Left kidney (tissue), 8 donors: ENCODE results near the gene ARHGEF10L. TPM values are rescaled to one million over a fixed set of nuclear protein-coding genes. Genes with fewer than 3 reads are reported as not detected.
"Not testable (repeated sequence)": the region's sequence is repeated elsewhere in the genome, so short reads cannot be mapped to it uniquely, and the experiment has no call there.

Experiments
- DNase-seq: peaks from one replicate; pipeline ENCODE4 v3.0.0-alpha.2; 2013
- long read RNA-seq, 8 donors: transcript quantifications; one replicate each; lab custom pipeline, GENCODE V29; 2026
- polyA plus RNA-seq: library from polyadenylated mRNA; unstranded; fragments of 120-200 nt; gene quantifications from one replicate; pipeline ENCODE4 v1.2.1, GENCODE V29; 2013; ENCODE audit not compliant: insufficient read length

Gene ARHGEF10L, protein sequence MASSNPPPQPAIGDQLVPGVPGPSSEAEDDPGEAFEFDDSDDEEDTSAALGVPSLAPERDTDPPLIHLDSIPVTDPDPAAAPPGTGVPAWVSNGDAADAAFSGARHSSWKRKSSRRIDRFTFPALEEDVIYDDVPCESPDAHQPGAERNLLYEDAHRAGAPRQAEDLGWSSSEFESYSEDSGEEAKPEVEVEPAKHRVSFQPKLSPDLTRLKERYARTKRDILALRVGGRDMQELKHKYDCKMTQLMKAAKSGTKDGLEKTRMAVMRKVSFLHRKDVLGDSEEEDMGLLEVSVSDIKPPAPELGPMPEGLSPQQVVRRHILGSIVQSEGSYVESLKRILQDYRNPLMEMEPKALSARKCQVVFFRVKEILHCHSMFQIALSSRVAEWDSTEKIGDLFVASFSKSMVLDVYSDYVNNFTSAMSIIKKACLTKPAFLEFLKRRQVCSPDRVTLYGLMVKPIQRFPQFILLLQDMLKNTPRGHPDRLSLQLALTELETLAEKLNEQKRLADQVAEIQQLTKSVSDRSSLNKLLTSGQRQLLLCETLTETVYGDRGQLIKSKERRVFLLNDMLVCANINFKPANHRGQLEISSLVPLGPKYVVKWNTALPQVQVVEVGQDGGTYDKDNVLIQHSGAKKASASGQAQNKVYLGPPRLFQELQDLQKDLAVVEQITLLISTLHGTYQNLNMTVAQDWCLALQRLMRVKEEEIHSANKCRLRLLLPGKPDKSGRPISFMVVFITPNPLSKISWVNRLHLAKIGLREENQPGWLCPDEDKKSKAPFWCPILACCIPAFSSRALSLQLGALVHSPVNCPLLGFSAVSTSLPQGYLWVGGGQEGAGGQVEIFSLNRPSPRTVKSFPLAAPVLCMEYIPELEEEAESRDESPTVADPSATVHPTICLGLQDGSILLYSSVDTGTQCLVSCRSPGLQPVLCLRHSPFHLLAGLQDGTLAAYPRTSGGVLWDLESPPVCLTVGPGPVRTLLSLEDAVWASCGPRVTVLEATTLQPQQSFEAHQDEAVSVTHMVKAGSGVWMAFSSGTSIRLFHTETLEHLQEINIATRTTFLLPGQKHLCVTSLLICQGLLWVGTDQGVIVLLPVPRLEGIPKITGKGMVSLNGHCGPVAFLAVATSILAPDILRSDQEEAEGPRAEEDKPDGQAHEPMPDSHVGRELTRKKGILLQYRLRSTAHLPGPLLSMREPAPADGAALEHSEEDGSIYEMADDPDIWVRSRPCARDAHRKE (N-terminal part only)
- polyA plus RNA-seq = 39.2 TPM
- long read RNA-seq, donor 1 = 0 reads
- long read RNA-seq, donor 2, full-length matches to known transcripts = 2 of 24 reads
- long read RNA-seq, donor 2, partial matches to known transcripts = 22 of 24 reads
- long read RNA-seq, donor 2, other reads (novel, unspliced or antisense) = 0 of 24 reads
- long read RNA-seq, donor 3 = 0 reads
- long read RNA-seq, donor 4 = 0 reads
- long read RNA-seq, donor 5, partial matches to known transcripts = 0 of 2 reads
- long read RNA-seq, donor 5, other reads (novel, unspliced or antisense) = 0 of 2 reads
- long read RNA-seq, donor 6 = 0 reads
- long read RNA-seq, donor 7, partial matches to known transcripts = 16 of 18 reads
- long read RNA-seq, donor 7, other reads (novel, unspliced or antisense) = 0 of 18 reads
- long read RNA-seq, donor 8, partial matches to known transcripts = 0 of 2 reads
- long read RNA-seq, donor 8, other reads (novel, unspliced or antisense) = 0 of 2 reads

GRCh38 chr1:17539477-17540254 is at the start of gene ARHGEF10L:
ARHGEF10L (plus strand) TSS chr1:17539698; CDS start chr1:17580596, 40,898 bp downstream.
- no peak for DNase-seq

GRCh38 chr1:17489768-17490417 is 49.6 kb upstream of the ARHGEF10L start:
- DNase-seq = not testable (repeated sequence)

- not testable (repeated sequence) for DNase-seq
These were observed 48.8 kb upstream of the ARHGEF10L start for GRCh38 chr1:17490667-17491066.

DNA sequence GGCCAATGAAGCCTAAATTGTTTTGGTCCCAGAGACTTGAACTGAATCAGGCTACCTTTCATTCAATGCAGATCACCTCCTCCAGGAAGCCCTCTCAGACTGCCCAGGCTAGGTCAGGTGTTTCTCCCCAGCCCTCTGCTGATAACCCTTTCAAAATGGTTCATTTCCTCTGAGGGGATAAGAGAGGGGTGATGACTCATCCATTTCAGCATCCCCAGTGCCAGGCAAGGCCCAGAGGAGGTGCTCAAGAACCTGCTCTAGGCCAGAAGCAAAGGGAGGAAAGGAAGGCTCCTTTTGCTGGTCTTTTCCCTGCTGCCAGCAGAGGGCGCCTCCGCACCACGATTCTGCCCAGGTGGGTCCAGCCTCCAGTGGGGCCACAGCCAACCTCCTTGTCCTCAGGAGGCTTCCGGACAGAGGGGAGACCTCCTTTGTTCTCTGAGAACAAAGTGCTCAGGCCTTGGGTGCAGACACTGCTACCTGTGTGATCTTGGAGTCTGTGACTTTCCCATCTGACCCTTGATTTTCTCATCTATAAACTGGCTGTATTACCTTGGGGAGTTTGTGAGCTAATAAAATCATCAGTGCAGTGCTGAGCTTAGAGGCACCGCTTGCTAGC is 45.3 kb upstream of the ARHGEF10L start:
- no peak for DNase-seq

- DNase-seq = no peak
These were observed 43.1 kb upstream of the ARHGEF10L start for GRCh38 chr1:17496419-17496818.

DNA sequence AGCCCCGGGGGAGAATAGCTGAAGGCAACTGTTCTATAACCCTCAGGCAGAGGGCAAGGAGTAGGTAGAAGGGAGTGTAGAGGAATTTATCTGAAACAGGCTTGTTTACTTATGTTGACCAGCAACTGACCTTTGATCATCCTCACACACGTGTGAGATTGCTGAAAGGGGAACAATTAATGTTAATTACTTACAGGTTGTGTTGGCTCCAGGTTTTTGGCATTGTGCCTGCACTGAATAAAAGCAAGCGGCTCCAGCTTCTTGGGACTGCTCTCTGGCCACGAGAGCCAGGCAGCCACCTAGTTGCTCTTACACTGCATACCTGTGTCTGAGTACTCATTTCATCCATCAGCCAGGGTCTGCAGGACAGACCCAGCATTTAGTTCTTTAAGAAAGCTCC is 41.3 kb upstream of the ARHGEF10L start:
- DNase-seq = no peak

- no peak for DNase-seq
These were observed 37.1 kb upstream of the ARHGEF10L start for GRCh38 chr1:17502326-17502778.

DNA sequence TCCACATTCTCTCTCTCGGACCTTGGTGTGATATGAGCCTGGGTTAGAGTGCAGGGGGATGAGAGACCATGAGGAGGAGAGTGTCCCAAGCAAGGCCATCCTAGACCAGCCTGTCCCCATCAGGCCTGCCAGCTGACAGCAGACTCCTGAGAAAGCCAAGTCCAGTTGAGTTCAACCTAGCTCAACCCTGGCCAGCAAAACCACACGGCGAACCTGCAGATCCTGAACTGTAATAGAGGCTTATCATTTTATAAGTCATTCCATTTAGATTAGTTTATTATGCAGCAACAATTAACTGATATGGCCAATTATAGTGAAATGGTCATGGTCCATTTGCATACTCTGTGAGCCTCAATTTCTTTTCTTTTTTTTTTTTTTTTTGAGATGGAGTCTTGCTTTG is 36.4 kb upstream of the ARHGEF10L start:
- DNase-seq = no peak

- not testable (repeated sequence) for DNase-seq
These were observed 32.3 kb upstream of the ARHGEF10L start for GRCh38 chr1:17507200-17507599.

- DNase-seq = no peak
These were observed 31.6 kb upstream of the ARHGEF10L start for GRCh38 chr1:17507915-17508314.

DNA sequence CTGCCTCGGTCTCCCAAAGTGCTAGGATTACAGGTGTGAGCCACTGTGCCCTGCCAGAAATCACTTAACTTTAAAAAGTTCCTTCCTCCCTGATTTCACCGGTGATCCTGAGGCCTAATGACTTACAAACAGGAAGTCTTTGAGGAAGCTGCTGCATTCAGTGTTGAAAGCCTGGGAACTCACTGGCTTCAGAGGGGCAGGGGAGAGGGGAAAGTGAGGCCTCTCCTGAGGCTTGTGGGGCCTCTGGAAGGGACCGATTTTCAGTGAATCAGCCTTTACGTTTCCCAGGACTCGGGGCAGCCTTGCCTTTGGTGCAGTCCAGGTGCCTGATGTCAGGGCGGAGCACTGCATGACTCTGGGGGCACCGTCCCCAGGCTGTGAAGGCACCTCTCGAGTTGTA is 30.1 kb upstream of the ARHGEF10L start:
- DNase-seq = no peak

- no peak for DNase-seq
These were observed 29.4 kb upstream of the ARHGEF10L start for GRCh38 chr1:17510138-17510537.

DNA sequence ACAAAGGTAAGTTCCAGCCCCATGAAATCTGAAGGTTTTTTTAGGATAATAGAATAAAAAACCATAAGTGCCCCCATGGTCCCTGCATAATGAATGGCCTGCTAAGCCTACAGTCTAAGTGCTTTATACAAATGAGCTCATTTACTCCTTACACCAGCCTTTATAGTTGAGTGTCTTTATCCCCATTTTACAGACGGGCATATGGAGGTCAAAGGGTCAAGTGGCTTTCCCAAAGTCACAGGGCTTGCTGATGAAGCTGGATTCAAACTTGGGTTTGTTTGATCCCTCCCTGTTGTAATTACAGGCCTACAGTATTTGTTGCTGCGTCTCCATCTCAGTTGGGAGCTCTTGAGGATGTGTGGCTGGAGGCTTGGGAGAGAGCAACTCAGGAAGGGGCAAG is 28.3 kb upstream of the ARHGEF10L start:
- DNase-seq = no peak

GRCh38 chr1:17513131-17513530 is 26.4 kb upstream of the ARHGEF10L start:
- no peak for DNase-seq

- DNase-seq = no peak
These were observed 24.7 kb upstream of the ARHGEF10L start for GRCh38 chr1:17514776-17515175.

GRCh38 chr1:17515902-17516301 is 23.6 kb upstream of the ARHGEF10L start:
- DNase-seq = no peak

DNA sequence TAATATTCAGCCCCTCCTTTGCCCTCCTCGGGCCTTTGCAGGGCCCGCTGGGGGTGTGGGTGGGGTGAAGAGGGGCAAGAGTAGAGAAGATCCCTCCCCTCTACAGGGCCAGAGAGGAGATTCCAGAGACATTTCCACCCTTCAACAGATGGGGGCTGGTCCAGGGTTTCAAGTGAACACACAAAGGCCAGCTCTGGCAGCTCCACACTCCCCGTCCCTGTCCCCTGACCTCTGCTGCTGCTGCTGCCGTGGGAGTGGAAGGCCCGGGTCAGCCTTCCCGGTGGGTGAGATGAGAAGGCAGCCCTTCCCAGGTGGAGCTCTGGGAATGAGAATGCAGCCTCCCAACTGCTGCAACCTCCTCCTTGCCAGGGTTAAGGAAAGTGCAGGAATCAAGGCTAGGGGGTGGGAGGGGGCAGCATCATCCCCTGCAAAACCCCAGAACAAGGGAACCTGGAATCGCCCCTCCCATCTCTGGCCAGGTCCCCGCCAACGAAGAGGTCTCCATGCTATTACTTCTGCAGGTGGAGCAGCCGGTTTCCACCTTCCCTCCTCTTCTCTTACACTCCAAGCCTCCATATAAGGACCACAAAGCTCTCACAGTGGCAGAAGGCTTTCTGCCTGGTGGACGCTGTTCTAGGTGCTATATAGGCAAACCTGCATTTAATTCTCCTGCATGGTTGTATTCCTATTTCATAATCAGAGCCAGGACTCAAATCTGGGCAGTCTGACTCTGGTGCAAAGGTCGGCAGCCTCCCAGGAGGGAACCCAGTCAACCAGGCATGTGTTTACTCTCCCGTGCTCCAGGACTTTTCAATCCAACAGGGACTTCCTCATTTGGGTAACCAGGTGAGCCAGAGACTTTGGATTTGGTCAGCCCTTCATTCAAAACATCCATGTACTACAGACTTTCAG is 22.9 kb upstream of the ARHGEF10L start:
- DNase-seq = no peak

DNA sequence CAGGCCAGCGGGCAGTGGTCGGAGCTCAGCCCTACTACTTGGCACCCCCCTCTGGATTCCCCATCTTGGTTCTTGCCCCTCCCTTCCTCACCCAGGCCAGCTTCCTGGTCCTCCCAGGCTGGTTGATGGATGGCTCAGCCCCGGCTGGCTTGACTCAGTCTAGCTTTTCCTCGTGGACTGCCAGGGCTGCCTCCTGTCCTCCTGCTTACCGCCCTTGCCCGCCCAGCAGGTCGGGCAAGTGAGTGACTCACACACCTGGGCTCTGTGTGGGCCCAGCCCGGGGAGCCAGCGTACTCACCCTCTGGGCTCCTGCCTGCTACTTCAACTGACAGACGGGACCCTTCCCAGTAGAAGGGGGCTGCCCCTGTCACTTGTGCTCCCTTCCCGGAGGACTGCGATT is 19.5 kb upstream of the ARHGEF10L start:
- no peak for DNase-seq
